Psoas muscle (tissue), 8 donors: Measurements from ENCODE around the gene CMC4. TPM values are rescaled to one million over a fixed set of nuclear protein-coding genes. Genes with fewer than 3 reads are reported as not detected.
A peak's percentile ranks its signal among the peaks of the same experiment; 100 is the strongest.

Source experiments
- ATAC-seq, 4 donors: fragments of 200-7000 bp; cut with Tn5 transposase; one replicate each; pipeline ENCODE4 v1.9.1; 2020; ENCODE audit warnings: moderate library complexity in 3 of 4, mild to moderate bottlenecking in 2 of 4
- DNase-seq, 2 donors: peaks; one replicate each; pipeline ENCODE4 v3.0.0-alpha.2; 2020
- H3K27ac ChIP-seq: fragments of 200-600 bp; one replicate; pipeline ENCODE4 v1.8.0; 2022
- H3K27me3 ChIP-seq, 3 donors: fragments of 200-600 bp in 1 of 3; one replicate each; pipeline versions ENCODE4 v1.6.1 to v1.8.0; 2013 to 2022; ENCODE audit warnings: low read length in 2 of 3, mild to moderate bottlenecking in 2 of 3, moderate library complexity in 1 of 3; ENCODE audit not compliant: insufficient read depth in 3 of 3
- H3K36me3 ChIP-seq, 2 donors: fragments of 200-600 bp in 1 of 2; one replicate each; pipeline versions ENCODE4 v1.6.1 to v1.8.0; 2013 to 2022; ENCODE audit warnings: low read depth in 1 of 2, mild to moderate bottlenecking in 1 of 2, moderate library complexity in 1 of 2; ENCODE audit not compliant: insufficient read depth in 1 of 2
- H3K4me1 ChIP-seq: fragments of 200-600 bp; one replicate; pipeline ENCODE4 v1.8.0; 2022
- H3K4me3 ChIP-seq: fragments of 200-600 bp; one replicate; pipeline ENCODE4 v1.8.0; 2022; ENCODE audit warnings: mild to moderate bottlenecking
- H3K9me3 ChIP-seq: fragments of 200-600 bp; one replicate; pipeline ENCODE4 v1.8.0; 2022
- CTCF ChIP-seq: fragments of 200-600 bp; IDR thresholded peaks from one replicate; pipeline ENCODE4 v1.8.0; 2022; ENCODE audit warnings: antibody characterized with exemption
- WGBS, 3 donors: extraction: QIAGEN DNeasy Blood & Tissue Kit; methylation state at CpG; one replicate each; pipeline versions ENCODE4 v1.1.6 to v1.1.7; 2013; 5-methylcytosine and 5-hydroxymethylcytosine counted together
- intact Hi-C, 2 donors: fragments of 100-400 bp; cut with DNase I; formaldehyde crosslinking; loops; one replicate each; pipeline versions ENCODE4 v1.11.0 to v1.14.2; 2022
- polyA plus RNA-seq, 3 donors: library from polyadenylated mRNA; stranded (reverse); fragments of 200-250 nt; gene quantifications; one replicate each; pipeline ENCODE4 v1.2.3, GENCODE V29; 2013
- total RNA-seq, 4 donors: library from RNA; stranded (reverse); fragmentation: NEBNext Ultra II Directional in 2 of 4; extraction: Animal tissue kit (Norgen Biotek cat#: 25700) in 2 of 4; gene quantifications; one replicate each; pipeline versions ENCODE4 v1.2.1 to v1.2.4, GENCODE V29; 2021 to 2023
- donor health status: healthy with polysubstance abuse.
- donor health status: DM: no; HTN: no; CAD: no; lungs with moderate emphysema.
- donor health status: Bipolar disorder and iron deficiency.
- donor health status: healthy.
- donor health status: DM: yes; HTN: yes; CAD: no.
- donor health status: DM: no; HTN: no; CAD: no.
- donor health status: DM: no; HTN: no; CAD: no.
- donor health status: DM: yes; HTN: yes; CAD: no.

The CMC4 gene
- total and polyA plus RNA-seq, 7 donors: 6.2 to 23.9 (median 12.5) TPM

- no peaks in the 10 kb centered on the region for H3K4me1 ChIP-seq
- H3K36me3 ChIP-seq: no peaks in the 10 kb centered on the region
- TF ChIP-seq CTCF: no peak
- DNase-seq: no peak
- H3K9me3 ChIP-seq: no peaks in the 10 kb centered on the region
- no peak for ATAC-seq
- no peaks in the 10 kb centered on the region for H3K27me3 ChIP-seq
- peak overlapping the region; percentile 76 for H3K4me3 ChIP-seq
- peak overlapping the region; percentile 95 for H3K27ac ChIP-seq
- 7 to 28% (median 9%) methylated on average over 3 of the region's 3 CpGs for WGBS, 3 donors
- intact Hi-C loops: loop anchor here (2.0 to 5.0 kb wide), 2 partner anchors 43 to 44 kb away; partner anchors contain the start of genes BRCC3 (in 2 of the 2), CMC4 (in 2 of the 2) and MTCP1 (in 2 of the 2)
Measured at GRCh38 chrX:155028129-155028528, 42.8 kb downstream of the CMC4 start.

- Histone ChIP-seq H3K27ac (peak overlapping the region; percentile 95), H3K4me3 (peak overlapping the region; percentile 76), H3K4me1 (no peaks in the 10 kb centered on the region), H3K9me3 (no peaks in the 10 kb centered on the region), H3K27me3 (no peaks in the 10 kb centered on the region), H3K36me3 (no peaks in the 10 kb centered on the region)
- no peak for TF ChIP-seq CTCF
- DNase-seq: no peak
- peak; percentile 37 to 73 (median 63) for ATAC-seq
- WGBS, 3 donors: 0 to 36% (median 0%) methylated on average over 14 of the region's 14 CpGs
- intact Hi-C loops: loop anchor here (2.0 to 5.0 kb wide), 2 partner anchors 43 to 45 kb away; partner anchors contain the start of genes BRCC3 (in 2 of the 2), CMC4 (in 2 of the 2) and MTCP1 (in 2 of the 2)
Measured at GRCh38 chrX:155027509-155028066, 43.3 kb downstream of the CMC4 start.

GRCh38 chrX:155026727-155027508 is 44.0 kb downstream of the CMC4 start, which contains the start of gene FUNDC2:
TSS of gene FUNDC2 (plus strand) at chrX:155026844. CDS start at chrX:155026939, 95 bp downstream.
- Histone ChIP-seq H3K4me1 (no peaks in the 10 kb centered on the region), H3K9me3 (no peaks in the 10 kb centered on the region), H3K36me3 (no peaks in the 10 kb centered on the region), H3K27me3 (no peaks in the 10 kb centered on the region), H3K27ac (peak within 1 kb of the TSS; percentile 95), H3K4me3 (peak within 1 kb of the TSS; percentile 76)
- intact Hi-C loops: loop anchor here in 1 of 2 donors (5.0 kb wide), 1 partner anchor 45 kb away; the partner anchor contains the start of genes BRCC3, CMC4 and MTCP1
- 0 to 31% (median 1%) methylated on average over 13 to 82 of the region's 82 CpGs for WGBS, 3 donors
- TF ChIP-seq CTCF: no peak
- peak; percentile 93 to 98 for DNase-seq
- ATAC-seq: peak; percentile 87 to 92 (median 90)

- no peak for ATAC-seq
- intact Hi-C loops: loop anchor here in 1 of 2 donors (5.0 kb wide), 1 partner anchor 46 kb away; the partner anchor contains the start of genes BRCC3, CMC4 and MTCP1
- Histone ChIP-seq H3K4me1 (no peaks in the 10 kb centered on the region), H3K27ac (peak overlapping the region; percentile 95), H3K9me3 (no peaks in the 10 kb centered on the region), H3K36me3 (no peaks in the 10 kb centered on the region), H3K27me3 (no peaks in the 10 kb centered on the region), H3K4me3 (peak overlapping the region; percentile 76)
- no peak for DNase-seq
- 0 to 43% (median 0%) methylated on average over 16 of the region's 16 CpGs for whole genome bisulfite sequencing, 3 donors
- no peak for TF ChIP-seq CTCF
Measured at GRCh38 chrX:155026420-155026726, 44.6 kb downstream of the CMC4 start.
